DMS114 treated with DMSO at 0.1 percent for 48 hours (cell line): Measurements from ENCODE around the gene ADCY7.
"Not testable (repeated sequence)": the region's sequence is repeated elsewhere in the genome, so short reads cannot be mapped to it uniquely, and the experiment has no call there.

Experiments
- DNase-seq: peaks from one replicate; lab custom pipeline; 2025; ENCODE audit not compliant: unreplicated experiment; lab: John Stamatoyannopoulos, UW

Gene ADCY7

GRCh38 chr16:50332599-50332998 lies 66.2 kb downstream of the ADCY7 start:
- DNase-seq = no peak

DNA sequence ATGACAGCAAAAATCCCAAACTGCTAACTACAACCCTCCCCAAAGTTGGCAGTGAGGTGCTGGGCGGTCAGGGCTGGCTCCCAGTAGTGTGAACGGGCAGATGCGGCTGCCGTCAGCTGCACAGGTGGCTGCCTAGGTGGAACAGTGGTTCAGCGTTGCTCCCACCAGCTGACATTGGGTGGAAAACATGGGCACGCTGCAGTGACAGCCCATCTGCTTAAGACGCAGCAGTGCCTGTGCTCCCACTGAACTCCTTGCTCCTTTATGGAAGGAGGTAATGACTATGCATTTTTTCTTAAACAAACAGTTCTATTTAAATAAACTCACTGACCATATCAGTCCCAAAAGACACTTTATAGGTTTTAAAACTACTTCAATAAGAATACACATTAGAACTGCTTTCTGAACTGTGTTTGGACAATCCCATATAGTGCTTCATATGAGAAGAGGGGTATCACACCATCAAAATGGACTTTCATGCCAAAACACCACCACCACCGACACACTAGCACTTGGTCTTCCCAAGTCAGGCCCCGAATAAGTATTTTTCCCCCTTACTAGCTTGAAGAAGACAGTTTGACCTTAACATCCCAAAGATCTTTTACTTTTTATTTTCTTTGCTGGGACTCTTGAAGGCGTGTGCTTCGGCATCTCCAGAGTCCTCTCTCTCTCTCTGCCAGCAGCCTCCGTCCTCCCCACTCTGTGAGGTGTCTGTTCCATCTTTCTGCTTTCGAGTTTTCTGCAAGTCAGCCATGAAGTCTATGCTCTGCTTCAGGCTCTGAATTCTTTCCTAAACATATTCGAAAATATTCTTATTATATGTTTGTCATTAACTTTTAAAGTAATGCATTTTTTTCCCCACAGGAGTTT lies 68.0 kb downstream of the ADCY7 start:
- no peak for DNase-seq

DNA sequence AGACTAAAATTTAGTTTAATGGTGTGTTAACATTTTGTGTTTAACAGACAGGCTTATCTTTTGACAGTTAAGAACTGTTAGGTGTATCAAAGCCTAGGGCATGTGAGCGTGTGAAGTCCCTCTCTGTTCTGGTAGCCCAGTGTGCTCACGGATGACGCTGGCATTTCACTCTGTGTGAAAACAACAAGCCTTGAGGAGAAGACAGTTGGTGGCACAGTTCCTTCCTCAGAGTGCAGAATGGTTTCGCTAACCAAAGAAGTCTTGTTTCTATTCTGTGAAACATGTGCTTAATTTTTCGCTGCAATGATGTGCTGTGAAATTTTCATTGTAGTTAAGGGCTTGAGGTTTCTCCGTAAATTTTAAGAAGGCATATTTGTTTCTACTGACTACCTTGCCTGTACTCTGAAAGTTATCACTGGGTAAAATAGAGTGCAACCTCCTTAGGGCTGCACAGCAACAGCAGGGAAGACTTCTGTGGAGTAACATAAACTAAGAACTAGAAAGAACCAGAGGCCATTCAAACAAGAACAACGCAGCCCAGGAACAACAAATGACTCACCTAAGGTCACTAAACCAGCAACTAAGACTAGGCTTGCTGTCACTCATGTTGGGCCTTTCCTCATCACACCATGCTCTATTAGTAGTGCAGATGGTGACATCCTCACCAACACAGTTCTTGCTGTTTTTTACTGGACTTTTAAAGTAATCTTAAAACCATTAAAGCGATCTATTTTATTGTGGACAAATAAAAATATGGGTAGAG lies 69.0 kb downstream of the ADCY7 start:
- no peak for DNase-seq

- no peak for DNase-seq
Observed at GRCh38 chr16:50336884-50337283, 70.5 kb downstream of the ADCY7 start.

- DNase-seq = no peak
Observed at GRCh38 chr16:50338371-50339231, 72.2 kb downstream of the ADCY7 start.

GRCh38 chr16:50340578-50340977 lies 74.2 kb downstream of the ADCY7 start:
- DNase-seq = no peak

GRCh38 chr16:50343566-50343965 lies 77.2 kb downstream of the ADCY7 start:
- DNase-seq = not testable (repeated sequence)

DNA sequence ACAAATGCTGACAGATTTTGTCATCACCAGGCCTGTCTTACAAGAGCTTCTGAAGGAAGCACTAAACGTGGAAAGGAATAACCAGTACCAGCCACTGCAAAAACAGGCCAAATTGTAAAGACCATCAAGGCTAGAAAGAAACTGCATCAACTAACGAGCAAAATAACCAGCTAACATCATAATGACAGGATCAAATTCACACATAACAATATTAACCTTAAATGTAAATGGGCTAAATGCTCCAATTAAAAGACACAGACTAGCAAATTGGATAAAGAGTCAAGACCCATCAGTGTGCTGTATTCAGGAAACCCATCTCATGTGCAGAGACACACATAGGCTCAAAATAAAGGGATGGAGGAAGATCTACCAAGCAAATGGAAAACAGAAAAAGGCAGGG lies 78.9 kb downstream of the ADCY7 start:
- DNase-seq = not testable (repeated sequence)

- DNase-seq = no peak
Observed at GRCh38 chr16:50351116-50351515, 84.8 kb downstream of the ADCY7 start.

DNA sequence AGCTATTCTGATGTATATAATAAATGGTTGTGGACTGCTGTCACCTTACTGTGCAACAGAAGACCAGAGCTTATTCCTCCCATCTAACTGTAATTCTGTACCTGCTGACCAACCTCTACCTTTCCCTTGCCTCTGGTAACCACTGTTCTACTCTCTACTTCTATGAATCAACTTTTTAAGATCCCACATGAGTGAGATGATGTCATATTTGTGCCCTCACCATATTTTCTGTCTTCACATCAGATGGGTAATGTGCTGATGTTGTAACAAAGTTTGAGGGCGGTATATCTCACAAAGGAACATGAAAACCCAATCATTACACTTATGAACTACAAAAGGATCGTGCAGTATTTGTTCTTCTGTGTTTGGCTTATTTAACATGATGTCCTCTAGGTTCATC lies 85.6 kb downstream of the ADCY7 start:
- DNase-seq = no peak

DNA sequence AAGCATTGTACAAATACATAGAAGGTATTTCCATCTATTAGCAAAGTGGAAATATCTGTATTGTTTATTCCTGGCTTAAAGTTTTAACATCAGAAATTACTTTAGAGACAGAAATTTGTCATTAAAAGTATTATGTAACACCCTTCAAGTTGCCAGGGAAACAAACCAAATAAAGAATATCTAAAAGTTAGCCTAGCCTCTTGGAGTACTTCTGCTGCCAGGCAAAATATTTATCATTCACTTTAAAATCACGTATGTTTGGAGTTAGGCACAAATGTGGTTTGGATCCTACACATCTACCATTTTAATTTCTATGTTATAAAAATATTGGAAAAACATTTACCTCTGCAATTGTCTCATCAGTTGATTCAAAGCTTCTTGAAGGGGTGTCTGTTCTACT lies 87.7 kb downstream of the ADCY7 start:
- no peak for DNase-seq

DNA sequence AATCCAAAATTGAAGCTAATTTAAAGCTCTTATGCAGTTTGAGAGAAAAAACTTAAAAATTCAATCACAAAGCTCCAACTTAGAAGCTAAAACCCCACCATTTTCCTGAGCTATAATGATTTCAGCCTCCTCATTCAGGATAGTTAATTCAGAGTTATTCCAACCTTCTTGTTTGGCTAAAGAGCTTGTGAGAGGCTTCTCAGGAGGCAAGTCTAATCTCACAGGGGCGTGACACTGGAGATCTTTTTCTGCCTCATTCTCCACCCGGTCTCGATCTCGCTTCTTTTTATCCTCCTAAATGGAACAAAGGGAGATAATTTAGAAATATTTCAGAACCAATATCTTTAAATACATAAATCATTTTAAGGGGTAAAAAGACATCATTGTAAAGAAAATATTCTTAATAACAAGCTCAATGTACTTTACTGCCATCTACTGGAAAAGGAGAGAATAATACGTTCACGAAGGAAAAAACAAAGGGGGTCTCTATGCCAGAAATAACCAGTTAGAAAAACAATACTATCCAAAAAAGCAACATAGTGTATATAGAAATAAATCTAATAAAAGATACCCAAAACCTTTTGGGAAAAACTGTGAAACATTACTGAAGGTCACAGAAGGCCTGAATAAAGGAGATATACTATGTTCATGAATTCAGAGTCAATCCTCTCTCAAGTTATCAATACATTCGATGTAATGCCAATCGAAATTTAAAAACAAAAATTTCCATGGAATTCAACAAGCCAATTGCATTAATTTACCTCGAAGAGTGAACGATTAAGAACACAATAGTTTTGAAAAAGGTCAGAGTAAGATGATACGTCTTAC lies 88.5 kb downstream of the ADCY7 start:
- peak; percentile 23 for DNase-seq

DNA sequence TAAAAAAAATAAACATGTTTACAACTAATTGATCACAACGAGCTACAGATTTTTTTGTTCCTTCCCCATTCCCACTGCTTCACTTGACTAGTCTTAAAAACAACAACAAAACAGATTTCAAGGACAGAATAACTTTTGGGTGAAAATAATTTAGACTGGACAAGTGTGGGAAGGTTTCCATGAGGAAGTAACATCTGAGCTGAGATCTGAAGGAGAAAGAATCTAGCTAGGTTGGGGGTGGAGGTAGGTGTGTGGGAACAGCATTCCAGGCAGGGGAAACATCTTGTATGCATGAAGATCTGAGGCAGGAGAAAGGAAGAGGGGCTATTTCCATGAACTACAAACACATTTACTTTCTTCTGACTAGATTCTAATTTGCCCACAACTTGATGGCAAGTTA lies 93.3 kb downstream of the ADCY7 start:
- DNase-seq = no peak

- no peak for DNase-seq
Observed at GRCh38 chr16:50360033-50360778, 93.9 kb downstream of the ADCY7 start.

DNA sequence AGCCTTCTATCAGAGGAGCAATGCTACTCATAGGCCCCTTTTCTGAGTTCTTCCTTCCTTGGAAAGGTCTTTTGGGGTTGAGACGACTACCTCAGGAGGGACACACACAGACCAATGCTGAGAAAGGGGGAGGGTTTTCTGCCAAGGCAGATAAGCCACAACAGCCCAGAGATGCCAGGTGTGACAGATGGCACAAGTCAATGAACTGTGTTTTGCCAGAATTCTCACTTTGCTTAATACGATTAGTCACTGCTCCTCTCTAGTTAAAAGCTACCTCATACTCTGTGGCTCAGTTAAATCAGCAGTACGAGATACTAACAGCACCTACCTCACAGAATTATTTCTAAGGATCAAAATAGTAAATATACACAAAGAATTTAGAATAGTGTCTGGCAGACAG lies 94.4 kb downstream of the ADCY7 start:
- no peak for DNase-seq

GRCh38 chr16:50363656-50364055 lies 97.3 kb downstream of the ADCY7 start:
- DNase-seq = no peak

DNA sequence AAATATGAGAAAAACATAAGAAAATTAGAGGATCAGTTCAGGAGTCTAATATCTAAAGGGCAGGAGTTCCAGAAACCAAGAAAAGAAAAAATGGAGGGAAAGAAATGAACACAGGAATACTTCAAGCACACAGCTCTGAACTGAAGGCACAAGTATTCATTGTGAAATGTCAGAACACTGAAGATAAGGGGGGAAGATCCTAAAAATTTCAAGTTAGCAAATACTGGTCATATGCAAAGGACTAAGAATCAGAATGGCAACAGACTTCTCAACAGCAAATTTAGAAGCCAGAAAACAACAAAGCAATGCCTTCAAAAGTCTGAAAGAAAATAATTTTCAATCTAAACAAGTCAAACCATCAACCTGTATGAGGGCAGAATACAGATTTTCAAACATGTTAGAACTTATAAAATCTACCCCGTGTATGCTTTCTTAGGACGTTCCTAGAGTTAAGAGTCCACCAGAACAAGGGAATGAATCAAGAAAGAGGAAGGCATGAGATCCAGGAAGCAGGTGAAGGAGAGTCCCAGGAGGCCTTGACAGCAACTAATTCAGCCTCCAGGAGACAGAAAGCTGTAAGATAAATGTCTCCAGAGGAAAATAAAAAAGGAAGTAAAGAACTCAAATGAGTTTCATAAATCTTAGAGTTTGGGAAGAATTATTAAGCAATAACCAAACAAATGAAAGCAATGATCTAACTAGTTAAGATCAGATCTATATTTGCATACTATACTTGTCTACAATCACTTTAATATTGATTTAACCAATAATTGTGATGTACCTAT lies 99.6 kb downstream of the ADCY7 start:
- DNase-seq = no peak
